HepG2 (cell line): ENCODE results near the gene EGR4. TPM values are rescaled to one million over a fixed set of nuclear protein-coding genes. Genes with fewer than 3 reads are reported as not detected.
A peak's percentile ranks its signal among the peaks of the same experiment; 100 is the strongest.

Source experiments
- JUNB ChIP-seq: sonication (generic); formaldehyde crosslinking; IDR thresholded peaks from 2 replicates; pipeline ENCODE4 v1.8.0; 2022; ENCODE audit warnings: missing genetic modification reagents, mild to moderate bottlenecking, borderline replicate concordance
- MBNL3 ChIP-seq: fragments of 250-450 bp; sonication (Bioruptor Pico); conservative IDR thresholded peaks from 2 replicates; pipeline ENCODE4 v1.8.0; 2022; ENCODE audit warnings: mild to moderate bottlenecking, inconsistent platforms
- NFYB ChIP-seq: sonication (generic); formaldehyde crosslinking; IDR thresholded peaks from 2 replicates; pipeline ENCODE4 v1.4.0; 2020; ENCODE audit warnings: missing genetic modification reagents
- RBAK ChIP-seq: sonication (generic); formaldehyde crosslinking; IDR thresholded peaks from 2 replicates; pipeline ENCODE4 v1.5.1; 2020; ENCODE audit warnings: mild to moderate bottlenecking, missing genetic modification reagents
- SETDB1 ChIP-seq: sonication (generic); formaldehyde crosslinking; IDR thresholded peaks from 2 replicates; pipeline ENCODE4 v1.5.1; 2020; ENCODE audit warnings: missing genetic modification reagents, mild to moderate bottlenecking, borderline replicate concordance
- SMARCE1 ChIP-seq: fragments of 450-650 bp; IDR thresholded peaks from 2 replicates; pipeline ENCODE4 v1.6.1; 2017; ENCODE audit warnings: borderline replicate concordance
- SPEN ChIP-seq: sonication (generic); formaldehyde crosslinking; IDR thresholded peaks from 2 replicates; pipeline ENCODE4 v1.5.1; 2020; ENCODE audit warnings: low read depth, mild to moderate bottlenecking, missing genetic modification reagents
- U2AF1 ChIP-seq: fragments of 200-400 bp; formaldehyde crosslinking; optimal IDR thresholded peaks from 2 replicates; pipeline ENCODE3; 2017; ENCODE audit warnings: mild to moderate bottlenecking, low read depth, low read length
- ZFP82 ChIP-seq: sonication (generic); formaldehyde crosslinking; IDR thresholded peaks from 2 replicates; pipeline ENCODE4 v1.5.1; 2020; ENCODE audit warnings: mild to moderate bottlenecking, missing genetic modification reagents, borderline replicate concordance
- ZNF207 ChIP-seq: fragments of 450-650 bp; IDR thresholded peaks from 2 replicates; pipeline ENCODE4 v1.6.1; 2016; ENCODE audit warnings: antibody characterized with exemption, borderline replicate concordance
- ZNF256 ChIP-seq: sonication (generic); formaldehyde crosslinking; conservative IDR thresholded peaks from 2 replicates; pipeline ENCODE4 v1.4.0; 2020; ENCODE audit warnings: missing genetic modification reagents
- ZNF501 ChIP-seq: sonication (generic); formaldehyde crosslinking; IDR thresholded peaks from 2 replicates; pipeline ENCODE4 v1.5.1; 2020; ENCODE audit warnings: mild to moderate bottlenecking, moderate library complexity, missing genetic modification reagents
- ZNF546 ChIP-seq: sonication (generic); formaldehyde crosslinking; conservative IDR thresholded peaks from 2 replicates; pipeline ENCODE4 v1.8.1; 2023; ENCODE audit warnings: mild to moderate bottlenecking, missing genetic modification reagents
- ZNF564 ChIP-seq: sonication (generic); formaldehyde crosslinking; IDR thresholded peaks from 2 replicates; pipeline ENCODE4 v1.8.1; 2023; ENCODE audit warnings: mild to moderate bottlenecking, missing genetic modification reagents
- ZNF772 ChIP-seq: sonication (generic); formaldehyde crosslinking; IDR thresholded peaks from 2 replicates; pipeline ENCODE4 v1.5.0; 2020; ENCODE audit warnings: mild to moderate bottlenecking, missing genetic modification reagents
- polyA plus RNA-seq, 8 experiments: library from polyadenylated mRNA; depleted of rRNA in 3 of 8; stranded (reverse) in 7 of 8; unstranded in 1 of 8; fragments of >200 nt; fragmentation: Illumina TruSeq in 4 of 8; extraction: Trizol in 4 of 8; gene quantifications; 2 replicates each; pipeline versions ENCODE4 v1.2.1 to v1.2.3, GENCODE V29; 2011 to 2016; ENCODE audit warnings: low read depth in 4 of 8, missing spikeins in 1 of 8, mixed read lengths in 1 of 8; ENCODE audit not compliant: insufficient read depth in 1 of 8
- total RNA-seq, 5 experiments: library from RNA; depleted of rRNA; stranded (reverse); fragments of >200 nt; fragmentation: Illumina TruSeq; extraction: Trizol; gene quantifications; 2 replicates each; pipeline ENCODE4 v1.2.3, GENCODE V29; 2016; ENCODE audit warnings: low read depth in 1 of 5
- TF ChIP-seq, protein P1 (sequence below): sonication (generic); formaldehyde crosslinking; IDR thresholded peaks from 2 replicates; pipeline ENCODE4 v1.4.0; 2020; ENCODE audit warnings: mild to moderate bottlenecking, missing genetic modification reagents
- TF ChIP-seq, protein P2 (sequence below): sonication (generic); formaldehyde crosslinking; IDR thresholded peaks from 2 replicates; pipeline ENCODE4 v1.5.1; 2020; ENCODE audit warnings: mild to moderate bottlenecking, moderate library complexity, missing genetic modification reagents
- TF ChIP-seq, protein P3 (sequence below): sonication (generic); formaldehyde crosslinking; IDR thresholded peaks from 2 replicates; pipeline ENCODE4 v1.5.1; 2020; ENCODE audit warnings: mild to moderate bottlenecking, missing genetic modification reagents
- TF ChIP-seq, protein P4 (sequence below): sonication (generic); formaldehyde crosslinking; IDR thresholded peaks from 2 replicates; pipeline ENCODE4 v1.8.1; 2023; ENCODE audit warnings: missing genetic modification reagents, inconsistent platforms, borderline replicate concordance
- TF ChIP-seq, protein P5 (sequence below): sonication (generic); formaldehyde crosslinking; IDR thresholded peaks from 2 replicates; pipeline ENCODE4 v1.5.0; 2020; ENCODE audit warnings: mild to moderate bottlenecking, missing genetic modification reagents, moderate library complexity

EGR4 gene
- total and polyA plus RNA-seq, 2 of the 13 experiments (the other 11 are each of a cell fraction or from before 2014, with no cell fraction given), result not detected

DNA sequence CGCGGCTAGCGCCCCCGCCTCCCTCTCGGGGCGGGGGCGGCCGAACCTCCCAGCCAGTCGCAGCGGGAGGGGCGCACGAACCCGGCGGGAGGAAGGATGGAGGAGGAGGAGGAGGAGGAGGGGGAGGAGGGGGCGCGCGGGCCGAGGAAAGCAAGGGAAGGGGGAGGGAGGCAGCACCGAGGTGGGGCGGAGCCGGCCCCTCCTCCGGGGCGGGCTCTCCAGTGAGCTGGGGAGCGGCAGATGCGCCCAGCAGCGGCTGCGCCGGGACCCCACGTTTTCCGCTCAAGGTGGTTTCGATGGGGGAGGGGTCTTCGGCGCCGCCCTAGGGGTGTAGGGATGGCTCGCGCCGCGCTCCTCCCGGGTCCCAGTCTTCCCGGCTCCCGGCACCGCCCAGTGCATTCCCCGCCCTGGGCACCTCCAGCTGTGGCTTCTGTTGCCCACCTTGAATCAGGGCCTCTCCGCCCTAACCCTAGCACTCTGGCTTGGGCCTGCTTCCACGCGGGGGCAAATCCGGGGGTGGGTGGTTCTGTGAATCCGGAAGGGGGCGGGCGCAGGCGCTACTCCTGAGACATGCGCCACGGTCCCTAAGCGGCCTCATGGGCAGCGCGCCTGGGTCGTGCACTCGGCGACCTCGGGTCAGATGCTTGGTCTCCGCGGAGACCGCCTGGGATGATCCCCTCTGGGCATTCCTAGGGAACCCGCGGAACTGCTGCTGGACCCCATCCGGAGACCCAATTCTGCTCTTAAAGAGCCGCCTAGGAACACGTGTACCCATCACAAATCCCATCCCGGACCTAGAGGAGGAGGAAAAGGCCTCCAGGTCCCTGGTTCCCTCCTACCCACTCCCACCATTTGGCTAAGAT lies 8.8 kb downstream of the EGR4 start, which contains the start of gene FBXO41 (continued):
- TF ChIP-seq, protein P1, sequence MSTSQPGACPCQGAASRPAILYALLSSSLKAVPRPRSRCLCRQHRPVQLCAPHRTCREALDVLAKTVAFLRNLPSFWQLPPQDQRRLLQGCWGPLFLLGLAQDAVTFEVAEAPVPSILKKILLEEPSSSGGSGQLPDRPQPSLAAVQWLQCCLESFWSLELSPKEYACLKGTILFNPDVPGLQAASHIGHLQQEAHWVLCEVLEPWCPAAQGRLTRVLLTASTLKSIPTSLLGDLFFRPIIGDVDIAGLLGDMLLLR, result peak; percentile 33; the same call in 1 of the 2 replicates
- no peak for TF ChIP-seq NFYB (CRISPR knock-in tag)
- no peak for TF ChIP-seq JUNB
- TF ChIP-seq ZNF564 (CRISPR knock-in tag), result peak; percentile 65; the same call in 1 of the 2 replicates
- TF ChIP-seq RBAK (CRISPR knock-in tag), result 0 out of 2 replicates have a peak, but pooled peaks have one; percentile 46
- peak; percentile 44 for TF ChIP-seq ZNF501 (CRISPR knock-in tag)
- TF ChIP-seq SPEN (CRISPR knock-in tag), result no peak; the same call in 1 of the 2 replicates
- TF ChIP-seq, protein P2, sequence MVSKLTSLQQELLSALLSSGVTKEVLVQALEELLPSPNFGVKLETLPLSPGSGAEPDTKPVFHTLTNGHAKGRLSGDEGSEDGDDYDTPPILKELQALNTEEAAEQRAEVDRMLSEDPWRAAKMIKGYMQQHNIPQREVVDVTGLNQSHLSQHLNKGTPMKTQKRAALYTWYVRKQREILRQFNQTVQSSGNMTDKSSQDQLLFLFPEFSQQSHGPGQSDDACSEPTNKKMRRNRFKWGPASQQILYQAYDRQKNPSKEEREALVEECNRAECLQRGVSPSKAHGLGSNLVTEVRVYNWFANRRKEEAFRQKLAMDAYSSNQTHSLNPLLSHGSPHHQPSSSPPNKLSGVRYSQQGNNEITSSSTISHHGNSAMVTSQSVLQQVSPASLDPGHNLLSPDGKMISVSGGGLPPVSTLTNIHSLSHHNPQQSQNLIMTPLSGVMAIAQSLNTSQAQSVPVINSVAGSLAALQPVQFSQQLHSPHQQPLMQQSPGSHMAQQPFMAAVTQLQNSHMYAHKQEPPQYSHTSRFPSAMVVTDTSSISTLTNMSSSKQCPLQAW (CRISPR knock-in tag), result peak; percentile 33; the same call in 1 of the 2 replicates
- TF ChIP-seq ZNF256 (CRISPR knock-in tag), result no peak
- no peak for TF ChIP-seq SMARCE1
- 0 out of 2 replicates have a peak, but pooled peaks have one; percentile 33 for TF ChIP-seq ZNF546
- TF ChIP-seq, protein P3, sequence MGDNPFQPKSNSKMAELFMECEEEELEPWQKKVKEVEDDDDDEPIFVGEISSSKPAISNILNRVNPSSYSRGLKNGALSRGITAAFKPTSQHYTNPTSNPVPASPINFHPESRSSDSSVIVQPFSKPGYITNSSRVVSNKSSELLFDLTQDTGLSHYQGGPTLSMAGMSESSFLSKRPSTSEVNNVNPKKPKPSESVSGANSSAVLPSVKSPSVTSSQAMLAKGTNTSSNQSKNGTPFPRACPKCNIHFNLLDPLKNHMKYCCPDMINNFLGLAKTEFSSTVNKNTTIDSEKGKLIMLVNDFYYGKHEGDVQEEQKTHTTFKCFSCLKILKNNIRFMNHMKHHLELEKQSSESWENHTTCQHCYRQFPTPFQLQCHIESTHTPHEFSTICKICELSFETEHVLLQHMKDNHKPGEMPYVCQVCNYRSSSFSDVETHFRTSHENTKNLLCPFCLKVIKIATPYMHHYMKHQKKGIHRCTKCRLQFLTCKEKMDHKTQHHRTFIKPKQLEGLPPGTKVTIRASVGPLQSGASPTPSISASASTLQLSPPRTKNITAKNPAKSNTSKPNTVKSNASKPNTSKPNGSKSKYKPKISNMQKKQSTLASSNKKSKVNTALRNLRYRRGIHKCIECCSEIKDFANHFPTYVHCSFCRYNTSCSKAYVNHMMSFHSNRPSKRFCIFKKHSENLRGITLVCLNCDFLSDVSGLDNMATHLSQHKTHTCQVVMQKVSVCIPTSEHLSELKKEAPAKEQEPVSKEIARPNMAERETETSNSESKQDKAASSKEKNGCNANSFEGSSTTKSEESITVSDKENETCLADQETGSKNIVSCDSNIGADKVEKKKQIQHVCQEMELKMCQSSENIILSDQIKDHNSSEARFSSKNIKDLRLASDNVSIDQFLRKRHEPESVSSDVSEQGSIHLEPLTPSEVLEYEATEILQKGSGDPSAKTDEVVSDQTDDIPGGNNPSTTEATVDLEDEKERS, result 0 out of 2 replicates have a peak, but pooled peaks have one; percentile 21
- no peak for TF ChIP-seq MBNL3
- TF ChIP-seq, protein P4, sequence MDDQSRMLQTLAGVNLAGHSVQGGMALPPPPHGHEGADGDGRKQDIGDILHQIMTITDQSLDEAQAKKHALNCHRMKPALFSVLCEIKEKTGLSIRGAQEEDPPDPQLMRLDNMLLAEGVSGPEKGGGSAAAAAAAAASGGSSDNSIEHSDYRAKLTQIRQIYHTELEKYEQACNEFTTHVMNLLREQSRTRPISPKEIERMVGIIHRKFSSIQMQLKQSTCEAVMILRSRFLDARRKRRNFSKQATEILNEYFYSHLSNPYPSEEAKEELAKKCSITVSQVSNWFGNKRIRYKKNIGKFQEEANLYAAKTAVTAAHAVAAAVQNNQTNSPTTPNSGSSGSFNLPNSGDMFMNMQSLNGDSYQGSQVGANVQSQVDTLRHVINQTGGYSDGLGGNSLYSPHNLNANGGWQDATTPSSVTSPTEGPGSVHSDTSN (CRISPR knock-in tag), result no peak
- TF ChIP-seq ZNF207, result no peak
- TF ChIP-seq ZNF772, result peak; percentile 21; the same call in 1 of the 2 replicates
- TF ChIP-seq SETDB1, result no peak
- TF ChIP-seq U2AF1, result no peak
- TF ChIP-seq, protein P5, sequence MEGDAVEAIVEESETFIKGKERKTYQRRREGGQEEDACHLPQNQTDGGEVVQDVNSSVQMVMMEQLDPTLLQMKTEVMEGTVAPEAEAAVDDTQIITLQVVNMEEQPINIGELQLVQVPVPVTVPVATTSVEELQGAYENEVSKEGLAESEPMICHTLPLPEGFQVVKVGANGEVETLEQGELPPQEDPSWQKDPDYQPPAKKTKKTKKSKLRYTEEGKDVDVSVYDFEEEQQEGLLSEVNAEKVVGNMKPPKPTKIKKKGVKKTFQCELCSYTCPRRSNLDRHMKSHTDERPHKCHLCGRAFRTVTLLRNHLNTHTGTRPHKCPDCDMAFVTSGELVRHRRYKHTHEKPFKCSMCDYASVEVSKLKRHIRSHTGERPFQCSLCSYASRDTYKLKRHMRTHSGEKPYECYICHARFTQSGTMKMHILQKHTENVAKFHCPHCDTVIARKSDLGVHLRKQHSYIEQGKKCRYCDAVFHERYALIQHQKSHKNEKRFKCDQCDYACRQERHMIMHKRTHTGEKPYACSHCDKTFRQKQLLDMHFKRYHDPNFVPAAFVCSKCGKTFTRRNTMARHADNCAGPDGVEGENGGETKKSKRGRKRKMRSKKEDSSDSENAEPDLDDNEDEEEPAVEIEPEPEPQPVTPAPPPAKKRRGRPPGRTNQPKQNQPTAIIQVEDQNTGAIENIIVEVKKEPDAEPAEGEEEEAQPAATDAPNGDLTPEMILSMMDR, result peak; percentile 45
- TF ChIP-seq ZFP82 (CRISPR knock-in tag), result peak; percentile 82; the same call in 1 of the 2 replicates
